K562 (cell line): ENCODE results near the gene HMGA1. TPM values are rescaled to one million over a fixed set of nuclear protein-coding genes. Genes with fewer than 3 reads are reported as not detected.

Source experiments
- ARID1B ChIP-seq: fragments of 450-650 bp; IDR thresholded peaks from 2 replicates; pipeline ENCODE4 v1.6.1; 2016; ENCODE audit warnings: antibody characterized with exemption, mild to moderate bottlenecking, inconsistent platforms
- BCOR ChIP-seq: fragments of 450-650 bp; IDR thresholded peaks from 2 replicates; pipeline ENCODE4 v1.6.1; 2016
- E2F5 ChIP-seq: sonication (generic); formaldehyde crosslinking; IDR thresholded peaks from 2 replicates; pipeline ENCODE4 v1.8.0; 2022; ENCODE audit warnings: mild to moderate bottlenecking, missing genetic modification reagents
- FOSL1 ChIP-seq: fragments of 200-800 bp; sonication (Bioruptor generic); conservative IDR thresholded peaks from 2 replicates; pipeline ENCODE4 v1.6.1; 2016; ENCODE audit warnings: missing genetic modification characterization, missing compliant biosample characterization
- HDAC2 ChIP-seq: fragments of 450-650 bp; IDR thresholded peaks from 2 replicates; pipeline ENCODE4 v1.6.1; 2016; ENCODE audit warnings: mild to moderate bottlenecking
- KDM2B ChIP-seq: fragments of 250-450 bp; sonication (Bioruptor Pico); IDR thresholded peaks from 2 replicates; pipeline ENCODE4 v1.8.0; 2021; ENCODE audit warnings: mild to moderate bottlenecking, moderate library complexity
- KLF10 ChIP-seq: fragments of 250-450 bp; sonication (Bioruptor Pico); IDR thresholded peaks from 2 replicates; pipeline ENCODE4 v1.6.1; 2021; ENCODE audit warnings: matching md5 sums
- LARP7 ChIP-seq: fragments of 450-650 bp; IDR thresholded peaks from 2 replicates; pipeline ENCODE4 v1.6.1; 2016
- NFYB ChIP-seq: IDR thresholded peaks from 2 replicates; pipeline ENCODE4 v1.6.1; 2011; ENCODE audit warnings: mild to moderate bottlenecking, moderate library complexity; ENCODE audit not compliant: insufficient read length; ENCODE audit errors: extremely low read depth
- RBM25 ChIP-seq: fragments of 200-400 bp; formaldehyde crosslinking; IDR thresholded peaks from 2 replicates; pipeline ENCODE4 v1.6.1; 2018; ENCODE audit warnings: low read length, low read depth, moderate library complexity; ENCODE audit not compliant: severe bottlenecking
- SMARCA5 ChIP-seq: fragments of 450-650 bp; IDR thresholded peaks from 2 replicates; pipeline ENCODE4 v1.6.1; 2016
- SMARCE1 ChIP-seq: fragments of 450-650 bp; IDR thresholded peaks from 2 replicates; pipeline ENCODE4 v1.7.1; 2016; ENCODE audit warnings: mild to moderate bottlenecking
- USF1 ChIP-seq: sonication (generic); formaldehyde crosslinking; IDR thresholded peaks from 2 replicates; pipeline ENCODE4 v1.9.0; 2022; ENCODE audit warnings: mild to moderate bottlenecking, missing genetic modification reagents
- ZNF146 ChIP-seq: IDR thresholded peaks from one replicate; pipeline ENCODE4 v1.6.1; 2018; ENCODE audit warnings: missing compliant biosample characterization; ENCODE audit not compliant: unreplicated experiment
- ZNF316 ChIP-seq: fragments of 450-650 bp; IDR thresholded peaks from 2 replicates; pipeline ENCODE4 v1.6.1; 2016
- ZNF707 ChIP-seq: fragments of 250-450 bp; sonication (Bioruptor Pico); conservative IDR thresholded peaks from 2 replicates; pipeline ENCODE4 v1.8.0; 2022; ENCODE audit warnings: inconsistent platforms, mild to moderate bottlenecking, moderate library complexity
- polyA plus RNA-seq, 8 experiments: library from polyadenylated mRNA; depleted of rRNA in 4 of 8; stranded (reverse) in 5 of 8; unstranded in 3 of 8; fragments of >200 nt; fragmentation: Nextera tagmentation in 2 of 8; fragmentation: Illumina TruSeq in 1 of 8; extraction: Ambion mirVana in 2 of 8; extraction: Trizol in 1 of 8; gene quantifications; 2 replicates each; pipeline versions ENCODE4 v1.2.1 to v1.2.3, GENCODE V29; 2011 to 2014; ENCODE audit warnings: inconsistent platforms in 1 of 8, missing spikeins in 1 of 8
- total RNA-seq, 7 experiments: library from RNA; depleted of rRNA in 6 of 7; stranded (reverse); fragments of >200 nt in 6 of 7; fragmentation: Illumina TruSeq in 2 of 7; extraction: Trizol in 2 of 7; gene quantifications; 2 replicates each; pipeline versions ENCODE4 v1.2.1 to v1.2.3, GENCODE V29; 2011 to 2021; ENCODE audit warnings: low replicate concordance in 1 of 7

HMGA1 gene
- total and polyA plus RNA-seq, 9 of the 15 experiments (the other 6 are each of a cell fraction or from before 2014, with no cell fraction given) = 27.8 to 1,947 (median 594) TPM

- TF ChIP-seq E2F5 (CRISPR knock-in tag) (no peak), SMARCE1 (peak; percentile 47; the same call in 1 of the 2 replicates), NFYB (no peak), USF1 (no peak), ZNF707 (CRISPR knock-in tag) (no peak), HDAC2 (peak; percentile 31; the same call in 1 of the 2 replicates), LARP7 (no peak), RBM25 (no peak), SMARCA5 (peak; percentile 67; the same call in 1 of the 2 replicates), ZNF316 (peak; percentile 91), BCOR (peak; percentile 68), KDM2B (no peak), ARID1B (peak; percentile 35; the same call in 1 of the 2 replicates), KLF10 (no peak), FOSL1 (tag) (peak; percentile 62), ZNF146 (CRISPR knock-in tag) (peak; percentile 63)
These were observed 22.9 kb upstream of the HMGA1 start (continued) for GRCh38 chr6:34213772-34214171.
